Measurements from ENCODE around the gene OGFR.
A peak's percentile ranks its signal among the peaks of the same experiment; 100 is the strongest.

Gene OGFR

GRCh38 chr20:62817975-62818591 is 13.4 kb downstream of the OGFR start:
- Histone ChIP-seq H3K4me3 (ENCODE audit: low read depth, low read length) (no peak overlapping the region), H3K27ac (ENCODE audit: extremely low read depth, low read depth, low read length) (no peak overlapping the region; the same call in 1 of the 2 replicates), H3K9me3 (ENCODE audit: control insufficient read depth, insufficient read depth, low read depth, low read length) (no peaks in the 10 kb centered on the region), H3K4me1 (ENCODE audit: control insufficient read depth, insufficient read depth, low read length) (peaks cover 6% of the 10 kb centered on the region; the same call in 1 of the 2 replicates), H3K36me3 (ENCODE audit: control insufficient read depth in 2 of 2, insufficient read depth in 1 of 2, low read length in 2 of 2) (peaks cover 0 to 3% of the 10 kb centered on the region in 2 experiments; a peak in 1 of 3 replicates)
- CTCF ChIA-PET, result interaction anchor here (0.6 kb wide), 1 partner anchor 144 kb away, joined by 4 read pairs; no protein-coding TSS in a partner anchor
- no peak for TF ChIP-seq ZBTB10 (tag by site-specific recombination; IDR thresholded peaks at IDR 0.05)
- no peak for TF ChIP-seq ZNF701 (tag by site-specific recombination; IDR thresholded peaks at IDR 0.05)
- peak; percentile 64 for TF ChIP-seq GLIS2 (tag by site-specific recombination; IDR thresholded peaks at IDR 0.05)
- no peak for TF ChIP-seq HIC1 (tag by site-specific recombination; IDR thresholded peaks at IDR 0.05)
- TF ChIP-seq ZNF785 (tag by site-specific recombination; IDR thresholded peaks at IDR 0.05), result no peak
- peak; percentile 96 for TF ChIP-seq GLIS1 (tag by site-specific recombination; IDR thresholded peaks at IDR 0.05)
- POLR2A ChIA-PET, result interaction anchor here (0.9 kb wide), 1 partner anchor 12 kb away, joined by 3 read pairs; no protein-coding TSS in a partner anchor

GRCh38 chr20:62818592-62819493 is 14.2 kb downstream of the OGFR start:
- ChIA-PET POLR2A (interaction anchor here (0.9 kb wide), 1 partner anchor 13 kb away, joined by 3 read pairs; no protein-coding TSS in a partner anchor), CTCF (interaction anchor here (0.6 kb wide), 1 partner anchor 145 kb away, joined by 4 read pairs; no protein-coding TSS in a partner anchor)
- H3K9me3 ChIP-seq (ENCODE audit: control insufficient read depth, insufficient read depth, low read depth, low read length), result no peaks in the 10 kb centered on the region
- H3K36me3 ChIP-seq (ENCODE audit: control insufficient read depth in 2 of 2, insufficient read depth in 1 of 2, low read length in 2 of 2), result peaks cover 0 to under 1% of the 10 kb centered on the region in 2 experiments; a peak in 1 of 3 replicates
- H3K4me1 ChIP-seq (ENCODE audit: control insufficient read depth, insufficient read depth, low read length), result peaks cover 6% of the 10 kb centered on the region; the same call in 1 of the 2 replicates
- H3K4me3 ChIP-seq (ENCODE audit: low read depth, low read length), result no peak overlapping the region
- H3K27ac ChIP-seq (ENCODE audit: extremely low read depth, low read depth, low read length), result peak overlapping the region; percentile 30; the same call in 1 of the 2 replicates
- TF ChIP-seq ZNF658 (tag by site-specific recombination; IDR thresholded peaks at IDR 0.05) (no peak), ZNF280C (tag by site-specific recombination; IDR thresholded peaks at IDR 0.05) (no peak), ZNF2 (tag by site-specific recombination; IDR thresholded peaks at IDR 0.05) (no peak), ZNF600 (tag by site-specific recombination; IDR thresholded peaks at IDR 0.05) (no peak), ZFP37 (tag by site-specific recombination; IDR thresholded peaks at IDR 0.05) (no peak), ZNF596 (tag by site-specific recombination; IDR thresholded peaks at IDR 0.05) (no peak), AEBP2 (tag by site-specific recombination; IDR thresholded peaks at IDR 0.05; ENCODE audit: borderline replicate concordance) (no peak), ZNF529 (tag by site-specific recombination; IDR thresholded peaks at IDR 0.05; ENCODE audit: insufficient replicate concordance) (no peak), INSM2 (tag by site-specific recombination; IDR thresholded peaks at IDR 0.05) (no peak), ZFP41 (tag by site-specific recombination; IDR thresholded peaks at IDR 0.05; ENCODE audit: borderline replicate concordance) (no peak), IKZF3 (tag by site-specific recombination; IDR thresholded peaks at IDR 0.05) (peak; percentile 15; the same call in 1 of the 2 replicates), ZBTB10 (tag by site-specific recombination; IDR thresholded peaks at IDR 0.05) (peak; percentile 53)
